ENCODE data around the gene KCNMA1.
"Not testable (repeated sequence)": the region's sequence is repeated elsewhere in the genome, so short reads cannot be mapped to it uniquely, and the experiment has no call there.

Gene KCNMA1

DNA sequence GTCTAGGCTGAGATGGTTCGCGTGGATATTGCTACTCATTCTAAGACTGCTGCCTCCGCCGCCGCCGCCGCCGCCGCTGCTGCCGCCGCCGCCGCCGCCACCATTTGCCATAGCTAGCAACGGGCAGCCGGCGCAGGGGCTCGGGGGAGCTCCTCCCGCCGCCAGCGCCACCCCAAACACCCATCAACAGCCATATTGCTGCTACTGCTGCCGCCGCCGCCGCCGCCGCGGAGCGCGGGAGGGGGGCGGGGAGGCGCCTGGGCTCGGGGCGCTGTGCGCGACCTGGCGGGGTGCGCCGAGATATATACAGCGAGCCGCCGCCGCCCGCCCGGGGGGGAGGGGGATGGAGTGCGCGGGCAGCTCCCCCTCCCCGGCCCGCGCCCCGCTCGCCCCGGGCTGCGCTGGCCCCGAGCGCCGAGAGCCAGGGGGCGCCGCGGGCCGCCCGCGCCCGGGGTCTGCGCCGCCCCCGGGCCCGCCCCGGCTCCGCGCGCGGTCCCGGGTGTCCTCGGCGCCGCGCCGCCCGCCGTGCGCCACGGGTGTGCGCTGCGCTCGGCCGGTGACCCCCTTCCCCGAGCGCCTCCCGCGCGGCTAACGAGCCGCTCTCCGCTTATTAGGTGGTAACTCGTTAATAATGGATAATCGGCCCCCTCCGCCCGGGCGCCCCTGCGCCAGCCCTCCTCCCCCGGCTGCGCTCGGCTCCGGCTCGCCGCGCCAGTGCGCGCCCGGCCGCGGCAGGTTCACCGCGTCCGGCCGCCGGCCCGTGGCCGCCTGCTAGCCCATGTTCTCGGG is at the start of gene KCNMA1:
KCNMA1 (minus strand) TSS at position 277 of the 789 bp plus-strand sequence.
- peak; percentile 22 to 37 for DNase-seq (ENCODE audit: low read depth in 2 of 2)

DNA sequence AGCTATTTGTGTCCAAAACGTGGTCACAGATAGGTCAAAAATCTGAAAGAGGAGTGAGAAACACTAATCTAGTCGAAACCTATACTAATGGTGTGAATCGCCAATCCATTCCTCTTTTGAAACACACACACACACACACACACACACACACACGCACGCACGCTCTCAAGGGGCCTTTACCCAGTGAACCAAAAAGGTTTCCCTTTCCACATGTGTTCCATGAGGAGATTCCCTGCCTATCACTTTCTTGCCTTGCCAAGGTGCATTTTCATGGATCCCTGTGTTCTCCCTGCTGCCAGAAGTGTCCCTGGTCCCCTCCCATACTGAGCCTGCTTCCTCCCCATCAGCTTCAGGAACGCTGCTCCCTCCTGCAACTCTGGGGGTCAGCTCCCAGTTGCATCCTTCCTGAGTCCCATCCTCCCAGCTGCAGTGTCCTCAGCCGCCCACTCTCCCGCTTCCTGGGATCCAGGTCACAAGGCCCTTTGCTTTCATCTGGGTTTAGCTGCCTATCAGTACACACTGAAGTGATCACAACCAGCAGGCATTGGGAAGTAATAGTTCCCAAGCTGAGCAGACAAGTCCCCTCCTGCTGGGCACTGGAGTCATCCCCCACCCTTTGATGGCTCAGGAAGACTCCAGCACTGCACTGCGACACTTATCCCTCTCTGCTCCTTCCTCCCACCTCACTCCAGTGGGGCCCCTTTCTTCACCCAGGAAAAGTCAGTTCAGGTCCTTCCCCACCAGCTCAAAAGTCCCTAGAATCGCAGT is 49.2 kb upstream of the KCNMA1 start:
- no peak for DNase-seq (ENCODE audit: low read depth in 2 of 2)

DNA sequence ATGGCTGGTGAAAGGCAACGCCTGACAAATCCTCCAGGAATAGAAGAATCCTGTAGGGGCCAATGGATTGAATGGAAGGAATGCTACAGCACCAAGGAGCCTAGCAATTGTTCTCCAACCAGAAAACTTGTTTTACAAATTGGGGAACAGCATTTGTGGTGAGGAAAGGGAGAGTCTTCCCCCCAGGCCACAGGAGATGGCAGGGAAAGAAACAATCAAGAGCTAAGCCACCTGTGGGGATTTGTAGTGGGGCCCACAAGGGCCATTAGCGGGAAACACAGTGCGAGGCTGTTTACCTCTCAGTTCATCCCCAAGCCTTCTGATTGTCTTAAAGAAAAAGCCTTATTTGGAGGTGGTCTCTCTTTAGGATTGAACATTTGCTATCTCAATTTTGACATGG is 48.5 kb upstream of the KCNMA1 start:
- DNase-seq (ENCODE audit: low read depth in 2 of 2): no peak

DNA sequence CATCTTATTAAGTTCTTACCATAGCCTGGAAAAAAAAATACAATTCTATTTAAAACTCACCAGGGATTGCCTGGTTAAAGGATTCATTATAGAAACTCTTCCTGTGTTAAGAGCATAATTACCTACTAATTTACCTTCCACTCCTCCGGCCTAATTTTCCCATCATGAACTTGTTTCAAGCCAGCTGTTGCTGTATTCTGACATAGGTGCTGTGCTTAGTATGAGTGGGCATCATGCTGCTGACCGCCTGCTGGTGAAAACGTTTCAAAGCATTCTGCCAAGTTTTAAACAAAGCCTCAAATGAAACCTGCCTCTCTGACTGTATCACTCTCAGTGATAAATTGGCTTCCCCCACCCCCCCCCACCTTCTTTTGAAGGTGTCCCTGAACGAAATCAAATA is 47.8 kb upstream of the KCNMA1 start:
- no peak for DNase-seq (ENCODE audit: low read depth in 2 of 2)

DNA sequence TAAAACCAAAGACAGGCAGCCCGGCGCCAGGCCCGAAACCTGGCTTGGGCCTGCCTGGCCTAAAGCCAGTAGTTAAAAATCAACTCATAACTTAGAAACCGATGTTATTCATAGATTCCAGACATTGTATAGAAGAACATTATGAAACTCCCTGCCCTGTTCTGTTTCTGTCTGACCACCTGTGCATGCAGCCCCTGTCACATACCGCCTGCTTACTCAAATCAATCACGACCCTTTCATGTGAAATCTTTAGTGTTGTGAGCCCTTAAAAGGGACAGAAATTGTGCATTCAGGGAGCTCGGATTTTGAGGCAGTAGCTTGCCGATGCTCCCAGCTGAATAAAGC is 45.5 kb upstream of the KCNMA1 start:
- DNase-seq (ENCODE audit: low read depth in 2 of 2): not testable (repeated sequence)

DNA sequence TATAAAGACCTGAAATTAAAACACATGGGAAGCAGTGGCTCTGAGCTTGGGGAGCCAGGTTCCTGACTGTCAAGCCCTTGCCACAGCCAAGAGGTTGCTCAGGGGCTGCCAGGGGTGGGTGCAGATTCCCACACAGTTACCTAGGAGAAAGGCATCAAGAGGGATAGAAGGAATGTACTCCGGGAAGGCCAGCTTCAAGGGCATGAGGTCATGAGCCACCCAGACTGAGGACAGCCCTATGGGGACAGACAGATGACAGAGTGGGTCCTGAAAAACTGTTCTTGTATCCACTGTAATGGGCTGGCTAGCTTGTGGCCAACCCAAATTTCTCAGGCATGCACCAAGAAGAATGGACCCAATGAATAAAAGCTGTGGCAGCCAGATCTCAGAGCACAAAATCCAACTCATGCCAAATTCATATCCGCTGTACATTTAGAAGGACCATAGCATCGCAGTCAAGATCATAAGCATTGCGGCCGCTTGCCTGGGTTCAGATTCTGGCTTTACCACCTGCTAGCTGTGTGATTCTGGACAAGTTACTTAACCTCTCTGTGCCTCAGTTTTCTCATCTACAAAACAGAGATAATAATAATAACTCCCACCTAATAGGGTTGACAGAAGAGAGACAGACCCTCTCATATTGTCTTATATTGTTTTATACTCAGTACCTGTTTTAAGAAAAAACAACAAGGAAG is 44.9 kb upstream of the KCNMA1 start:
- DNase-seq (ENCODE audit: low read depth in 2 of 2): no peak

DNA sequence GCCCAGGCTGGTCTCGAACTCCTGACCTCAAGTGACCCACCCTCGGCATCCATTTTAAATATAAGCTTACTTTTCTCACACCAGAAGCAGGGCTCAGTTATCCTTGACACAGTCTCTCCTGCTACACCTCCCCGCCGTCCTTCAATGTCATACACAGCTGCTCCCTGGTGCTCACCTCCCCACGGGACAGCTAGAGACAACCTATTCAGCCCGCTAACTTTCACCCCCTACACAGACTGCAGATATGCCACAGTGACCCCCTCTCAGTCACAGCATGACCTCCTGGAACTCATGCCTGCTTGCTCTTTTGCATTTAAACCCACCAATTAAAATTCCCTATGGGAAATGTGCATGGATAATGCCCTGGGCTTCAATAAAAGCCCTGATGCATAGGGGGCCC is 44.2 kb upstream of the KCNMA1 start:
- no peak for DNase-seq (ENCODE audit: low read depth in 2 of 2)

DNA sequence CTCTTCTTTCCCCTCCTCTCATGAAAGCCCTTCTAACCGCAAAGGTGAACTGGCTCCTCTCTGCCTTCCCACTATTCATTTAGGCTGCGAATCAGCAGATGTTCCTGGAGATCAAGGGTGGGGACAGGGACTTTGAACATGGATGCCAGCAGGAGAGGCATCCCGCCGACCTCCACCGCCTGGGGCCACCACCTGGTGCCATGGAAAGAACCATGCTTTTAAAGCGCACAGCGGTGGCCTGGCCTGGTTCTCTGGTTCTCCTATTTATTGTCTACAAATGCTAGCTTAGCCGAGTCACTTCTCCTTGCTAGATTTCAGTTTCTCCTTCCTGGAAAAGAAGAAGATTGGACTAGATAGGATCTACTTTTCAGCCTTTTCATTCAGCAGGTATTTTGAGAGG is 43.2 kb upstream of the KCNMA1 start:
- DNase-seq (ENCODE audit: low read depth in 2 of 2): no peak

DNA sequence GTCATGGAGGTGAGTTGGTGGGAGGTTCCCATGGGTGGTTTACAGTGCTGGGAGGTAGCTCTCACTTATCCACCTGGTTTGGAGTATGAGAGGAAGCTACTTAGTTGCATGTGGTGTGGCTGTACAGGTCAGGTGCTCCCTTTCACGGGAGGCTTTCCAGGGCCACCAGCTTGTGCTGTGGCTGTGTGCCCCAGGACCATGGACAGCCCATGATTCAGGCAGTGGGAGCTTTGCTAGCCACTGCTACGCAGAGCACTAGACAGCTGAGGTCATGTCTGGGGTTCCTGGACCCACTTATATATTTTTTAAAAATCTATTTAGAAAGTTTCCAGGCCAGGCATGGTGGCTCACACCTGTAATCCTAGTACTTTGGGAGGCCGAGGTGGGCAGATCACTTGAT is 42.5 kb upstream of the KCNMA1 start:
- DNase-seq (ENCODE audit: low read depth in 2 of 2): no peak

DNA sequence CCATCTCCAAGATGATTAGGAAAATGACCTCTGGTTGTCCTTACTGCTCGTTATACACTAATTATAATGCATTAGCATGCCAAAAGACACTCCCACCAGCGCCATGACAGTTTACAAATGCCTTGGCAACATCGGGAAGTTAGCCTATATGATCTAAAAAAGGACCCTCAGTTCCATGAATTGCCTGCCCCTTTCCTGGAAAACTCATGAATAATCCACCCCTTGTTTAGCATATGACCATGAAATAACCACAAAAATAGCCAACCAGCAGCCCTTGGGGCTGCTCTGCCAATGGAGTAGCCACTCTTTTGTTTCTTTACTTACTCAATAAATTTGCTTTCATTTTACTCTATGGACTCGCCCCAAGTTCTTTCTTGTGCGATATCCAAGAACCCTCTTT is 41.6 kb upstream of the KCNMA1 start:
- no peak for DNase-seq (ENCODE audit: low read depth in 2 of 2)

DNA sequence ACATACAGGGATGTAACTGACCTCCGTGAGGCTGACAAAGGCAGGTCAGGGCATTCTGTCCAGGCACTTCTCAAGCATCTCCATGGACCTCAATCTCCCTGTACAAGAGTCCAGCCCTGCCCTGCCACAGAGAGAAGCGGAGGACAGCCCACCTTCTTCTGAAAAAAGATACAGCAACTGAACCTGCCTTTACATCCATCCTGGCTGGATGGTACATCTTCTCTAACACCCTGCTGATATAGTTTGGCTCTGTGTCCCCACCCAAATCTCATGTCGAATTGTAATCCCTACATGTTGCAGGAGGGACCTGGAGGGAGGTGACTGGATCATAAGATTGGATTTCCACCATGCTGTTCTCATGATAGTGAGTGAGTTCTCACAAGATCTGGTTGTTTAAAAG is 40.5 kb upstream of the KCNMA1 start:
- no peak for DNase-seq (ENCODE audit: low read depth in 2 of 2)

DNA sequence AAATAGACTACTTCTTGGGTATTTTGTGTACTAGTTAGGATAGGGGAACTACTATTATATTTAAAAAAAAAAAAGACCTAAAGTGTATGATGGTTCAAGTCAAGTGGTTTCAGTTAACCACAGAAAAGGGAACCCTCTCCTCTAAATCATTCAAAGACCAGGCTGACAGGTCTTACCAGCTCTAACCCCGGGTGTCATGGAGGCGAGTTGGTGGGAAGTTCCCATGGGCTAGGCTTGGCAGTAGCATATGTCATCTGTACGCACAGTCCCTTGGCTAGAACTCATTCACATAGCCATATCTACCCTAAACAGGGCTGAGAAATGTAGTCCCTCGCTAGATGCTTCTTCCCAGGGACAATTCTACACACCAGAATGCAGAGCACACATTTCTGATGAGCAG is 37.7 kb upstream of the KCNMA1 start:
- DNase-seq (ENCODE audit: low read depth in 2 of 2): no peak

DNA sequence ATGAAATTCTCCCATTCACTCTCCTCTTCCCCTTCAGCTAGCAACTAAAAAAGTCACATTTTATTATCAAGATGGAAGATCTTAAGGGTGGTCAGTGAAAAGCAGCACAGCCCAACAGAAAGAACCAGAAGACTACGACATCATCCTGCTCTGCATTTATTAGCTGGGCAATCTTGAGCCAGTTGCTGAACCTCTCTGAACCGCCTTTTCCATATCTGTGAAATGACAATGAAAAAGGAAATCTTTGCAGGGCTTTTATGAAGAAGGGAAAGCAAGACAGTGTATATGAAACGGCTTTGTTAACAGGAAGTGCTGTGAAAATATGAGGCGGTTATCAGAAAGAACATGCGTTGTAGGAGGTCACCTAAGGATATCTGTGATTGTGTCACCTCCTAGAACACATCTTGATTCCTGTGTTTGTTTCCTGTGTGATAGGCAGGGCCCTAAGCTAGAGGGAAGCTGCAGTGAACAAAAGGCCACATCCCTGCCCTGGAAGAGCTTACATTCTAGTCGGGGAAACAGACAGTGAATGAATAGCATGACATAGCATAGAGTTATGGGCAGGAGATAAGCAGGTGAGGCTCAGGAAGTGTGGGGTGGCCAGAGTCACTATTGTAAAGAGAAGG is 36.0 kb upstream of the KCNMA1 start:
- no peak for DNase-seq (ENCODE audit: low read depth in 2 of 2)

DNA sequence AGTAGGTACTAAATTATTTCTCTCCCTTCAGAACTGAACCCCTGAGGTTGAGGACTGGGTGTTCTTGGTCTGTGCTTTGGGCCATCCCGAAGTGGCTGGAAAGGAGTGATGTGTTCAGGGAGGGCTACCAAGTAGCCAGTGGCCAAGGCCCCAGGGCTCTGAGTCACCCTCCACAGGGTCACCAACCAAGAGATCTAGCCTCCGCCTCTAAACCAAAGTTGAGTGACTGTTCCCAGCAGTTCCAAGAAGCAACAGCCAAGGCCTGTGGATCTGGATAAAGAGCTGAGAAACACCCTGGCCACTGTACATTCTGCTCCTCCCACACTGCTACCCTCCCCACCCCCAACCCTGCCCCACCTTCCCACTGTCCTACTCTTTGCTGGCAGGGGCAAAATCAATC is 35.5 kb upstream of the KCNMA1 start:
- DNase-seq (ENCODE audit: low read depth in 2 of 2): no peak

DNA sequence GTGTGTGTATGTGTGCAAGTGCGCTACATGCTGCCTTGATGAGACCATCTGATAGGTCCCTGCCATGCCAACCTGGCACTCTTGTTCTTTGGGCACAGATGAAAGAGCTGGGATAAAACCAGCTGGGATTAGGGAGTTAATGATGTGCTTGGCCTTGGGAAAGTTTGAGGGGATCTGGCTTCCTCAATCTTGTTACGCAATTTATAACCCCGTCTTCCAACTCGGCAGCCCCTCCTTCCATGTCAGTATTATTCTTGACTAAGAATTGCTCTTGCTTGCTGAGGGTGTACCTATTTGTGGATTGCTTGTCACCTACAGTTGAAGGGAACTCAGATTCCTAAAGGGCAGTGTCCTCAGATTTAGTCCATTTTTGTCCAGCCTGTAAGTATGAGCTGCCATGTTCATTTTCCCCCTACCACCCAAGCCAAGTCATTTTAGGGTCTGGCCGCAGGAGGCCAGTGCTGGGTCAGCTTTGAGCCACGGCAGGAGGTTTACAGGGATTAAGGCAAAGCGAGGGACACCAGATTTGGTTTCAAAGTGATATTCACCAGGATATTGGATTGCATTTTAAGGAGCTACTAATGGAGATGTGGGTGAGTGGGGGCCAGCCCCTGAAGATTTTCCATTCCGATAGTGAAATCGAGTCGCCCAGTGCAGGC is 34.1 kb upstream of the KCNMA1 start:
- no peak for DNase-seq (ENCODE audit: low read depth in 2 of 2)

DNA sequence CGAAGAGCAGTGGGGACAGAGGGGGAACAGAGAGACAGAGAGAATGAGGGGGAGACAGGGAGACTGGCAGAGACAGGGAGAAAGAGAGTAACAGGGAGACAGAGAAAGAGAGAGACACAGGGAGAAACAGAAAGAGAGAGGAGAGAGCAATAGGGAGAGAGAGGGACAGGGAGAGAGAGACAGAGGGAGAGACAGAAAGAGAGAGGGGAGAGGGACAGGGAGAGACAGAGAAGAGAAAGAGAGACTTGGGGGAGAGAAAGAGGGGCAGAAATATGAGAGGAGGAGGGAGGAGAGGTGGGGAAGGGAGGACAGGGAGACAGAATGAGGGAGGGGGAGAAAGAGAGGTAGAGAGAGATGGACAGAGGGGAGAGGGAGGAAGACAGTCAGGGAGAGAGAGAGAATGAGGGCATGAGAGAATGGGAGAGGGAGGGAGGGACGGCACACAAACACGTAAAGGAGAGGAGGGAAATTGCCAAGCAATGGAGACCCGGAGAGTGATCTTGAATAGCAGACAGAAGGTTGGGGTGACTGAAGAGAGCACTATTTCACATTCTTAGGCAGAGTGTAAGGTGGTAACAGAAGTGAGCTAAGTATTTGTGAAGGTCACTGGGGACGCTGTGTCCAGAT is 33.3 kb upstream of the KCNMA1 start:
- no peak for DNase-seq (ENCODE audit: low read depth in 2 of 2)

DNA sequence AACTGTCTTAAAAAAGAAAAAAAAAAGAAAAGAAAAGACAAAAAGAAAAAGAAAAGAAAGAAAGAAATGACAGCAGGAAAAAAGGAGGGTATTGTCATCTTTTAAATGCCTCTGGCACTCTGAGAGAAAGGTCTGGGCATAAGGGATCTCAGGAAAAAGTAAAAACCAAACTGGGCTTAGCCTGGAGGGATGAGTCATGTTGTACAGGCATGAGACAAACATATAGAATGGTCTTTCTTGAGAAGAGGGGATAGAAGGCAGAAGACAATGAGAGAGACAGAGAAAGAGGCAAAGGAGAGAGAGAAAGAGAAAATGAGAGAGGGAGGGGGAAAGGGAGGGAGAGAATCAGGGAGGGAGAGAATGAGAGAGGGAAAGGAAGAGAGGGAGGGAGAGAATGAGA is 32.3 kb upstream of the KCNMA1 start:
- DNase-seq (ENCODE audit: low read depth in 2 of 2): no peak

DNA sequence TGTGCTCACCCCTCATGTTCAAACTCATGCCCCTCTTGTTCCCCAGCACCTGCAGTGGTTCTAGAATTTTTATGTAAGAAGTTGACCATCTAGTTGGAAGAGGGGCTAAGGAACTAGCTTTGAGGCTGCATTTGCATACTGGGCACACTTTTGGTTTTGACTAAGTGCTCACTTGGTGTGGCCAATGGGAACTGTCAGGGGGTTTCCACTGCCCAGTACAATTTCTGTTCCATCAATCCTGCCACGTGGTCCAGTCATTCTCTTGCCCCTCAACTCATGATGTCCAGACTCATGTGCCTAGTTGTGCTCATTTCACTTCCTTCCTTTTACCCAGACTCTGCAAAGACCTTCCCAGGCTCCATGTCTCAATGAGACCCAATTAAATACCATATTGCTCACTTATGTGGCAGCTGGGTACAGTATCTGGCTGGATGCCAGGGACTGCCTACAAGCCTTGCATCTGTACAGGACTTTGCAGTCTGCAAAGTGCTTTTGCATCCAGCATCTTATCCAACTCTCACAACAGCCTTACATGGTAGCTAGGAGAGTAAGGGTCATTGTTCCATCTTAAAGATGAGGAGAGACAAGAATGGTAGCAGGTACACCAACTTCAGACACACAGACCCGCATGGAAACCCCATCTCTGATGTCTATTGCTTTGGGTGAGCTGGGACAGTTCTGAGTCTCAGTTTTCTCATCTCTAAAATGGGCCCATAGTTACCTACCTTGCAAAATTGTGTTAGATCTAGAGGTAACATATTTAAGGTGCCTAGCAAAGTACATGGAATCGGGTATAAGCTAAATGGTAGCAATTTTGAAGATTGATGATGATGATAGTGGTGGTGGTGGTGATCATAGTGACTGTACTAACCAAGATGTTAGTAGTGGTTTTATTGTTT is 30.1 kb upstream of the KCNMA1 start:
- no peak for DNase-seq (ENCODE audit: low read depth in 2 of 2)

DNA sequence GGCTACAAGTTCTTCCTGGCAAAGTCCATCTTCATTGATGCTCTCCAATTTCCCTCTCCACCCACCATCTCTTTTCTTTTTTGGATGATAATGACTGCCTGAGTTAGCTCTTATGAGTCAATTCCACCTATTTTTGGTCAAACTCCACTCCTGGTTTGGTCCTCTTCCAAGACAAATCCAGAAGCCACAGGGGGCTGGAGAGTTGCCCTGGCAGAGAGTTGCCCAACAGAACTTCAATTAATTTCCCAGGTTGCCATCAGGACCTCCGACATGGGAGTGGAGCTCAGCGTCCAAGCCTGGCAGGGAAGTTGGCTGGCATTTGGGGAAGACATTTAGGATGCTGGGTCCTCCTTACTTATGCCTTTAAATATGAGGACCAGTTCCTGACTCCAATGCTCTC is 29.2 kb upstream of the KCNMA1 start:
- no peak for DNase-seq (ENCODE audit: low read depth in 2 of 2)

DNA sequence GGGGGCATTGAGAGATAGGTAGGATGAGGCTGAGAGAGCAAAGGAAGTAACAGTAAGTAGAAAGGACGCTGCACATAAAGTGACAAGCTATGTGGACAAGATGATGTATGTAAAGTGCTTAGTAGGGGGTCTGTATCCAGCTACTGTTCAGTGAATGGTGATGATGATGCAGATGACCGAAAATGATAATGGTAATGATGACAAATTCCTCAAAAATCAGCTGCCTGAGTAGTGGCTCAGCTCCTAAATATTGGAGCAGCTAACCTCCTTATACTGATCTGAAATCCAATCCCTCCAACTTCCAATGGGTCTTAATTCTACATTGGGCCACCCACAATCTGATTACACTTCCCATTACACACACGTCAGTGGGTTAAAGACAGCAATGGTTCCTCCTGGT is 27.1 kb upstream of the KCNMA1 start:
- no peak for DNase-seq (ENCODE audit: low read depth in 2 of 2)

Measured in fibroblast of skin of left quadriceps (primary cell).